Fibroblast of lung (primary cell): ENCODE results near the gene GALNT2.

Experiments
- EZH2 ChIP-seq: IDR thresholded peaks from 2 replicates; pipeline ENCODE4 v1.5.1; 2012; ENCODE audit warnings: low read length, control low read depth, mild to moderate bottlenecking; ENCODE audit errors: missing control alignments
- TF ChIP-seq, protein P1 (sequence below), 2 donors: IDR thresholded peaks in 1 of 2; conservative IDR thresholded peaks in 1 of 2; 1 replicate in 1 of 2; 2 replicates in 1 of 2; pipeline ENCODE4 v1.5.1; 2011 to 2012; ENCODE audit warnings: low read length in 2 of 2, control low read depth in 1 of 2, inconsistent platforms in 1 of 2, low read depth in 1 of 2, mild to moderate bottlenecking in 1 of 2

DNA sequence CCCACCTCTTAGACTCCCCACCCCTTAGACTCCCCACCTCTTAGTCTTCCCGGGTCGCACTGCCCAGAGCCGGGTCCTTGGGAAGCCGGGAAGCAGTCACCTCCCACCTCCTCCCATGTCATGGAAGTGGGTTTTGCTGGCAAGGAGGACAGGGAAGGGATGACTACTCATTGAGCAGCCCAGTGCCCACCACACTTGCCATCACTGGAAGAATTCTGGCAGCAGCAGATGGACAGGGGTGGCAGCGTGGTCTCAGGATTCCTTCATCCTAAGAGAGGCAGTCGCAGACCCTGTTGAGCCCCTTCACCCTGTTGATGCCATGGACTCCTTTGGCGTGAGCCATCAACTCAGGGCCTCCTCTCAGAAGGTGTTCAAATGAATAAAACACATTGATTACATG, 218.3 kb downstream of the GALNT2 start:
- TF ChIP-seq, protein P1, sequence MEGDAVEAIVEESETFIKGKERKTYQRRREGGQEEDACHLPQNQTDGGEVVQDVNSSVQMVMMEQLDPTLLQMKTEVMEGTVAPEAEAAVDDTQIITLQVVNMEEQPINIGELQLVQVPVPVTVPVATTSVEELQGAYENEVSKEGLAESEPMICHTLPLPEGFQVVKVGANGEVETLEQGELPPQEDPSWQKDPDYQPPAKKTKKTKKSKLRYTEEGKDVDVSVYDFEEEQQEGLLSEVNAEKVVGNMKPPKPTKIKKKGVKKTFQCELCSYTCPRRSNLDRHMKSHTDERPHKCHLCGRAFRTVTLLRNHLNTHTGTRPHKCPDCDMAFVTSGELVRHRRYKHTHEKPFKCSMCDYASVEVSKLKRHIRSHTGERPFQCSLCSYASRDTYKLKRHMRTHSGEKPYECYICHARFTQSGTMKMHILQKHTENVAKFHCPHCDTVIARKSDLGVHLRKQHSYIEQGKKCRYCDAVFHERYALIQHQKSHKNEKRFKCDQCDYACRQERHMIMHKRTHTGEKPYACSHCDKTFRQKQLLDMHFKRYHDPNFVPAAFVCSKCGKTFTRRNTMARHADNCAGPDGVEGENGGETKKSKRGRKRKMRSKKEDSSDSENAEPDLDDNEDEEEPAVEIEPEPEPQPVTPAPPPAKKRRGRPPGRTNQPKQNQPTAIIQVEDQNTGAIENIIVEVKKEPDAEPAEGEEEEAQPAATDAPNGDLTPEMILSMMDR (conservative IDR thresholded peaks at IDR 0.05 in 1 of 2, IDR thresholded peaks at IDR 0.05 in 1 of 2; ENCODE audit: low read depth in 1 of 2, low read length in 2 of 2), result no peak
- TF ChIP-seq EZH2, result no peak
